K562 (cell line): ENCODE measurements around the gene CLEC12A. TPM values are rescaled to one million over a fixed set of nuclear protein-coding genes. Genes with fewer than 3 reads are reported as not detected.

Experiments
- ATAC-seq: fragments of 200-7000 bp; cut with Tn5 transposase; 3 replicates; pipeline ENCODE4 v1.9.1; 2020; ENCODE audit warnings: moderate library complexity
- BruUV-seq: library from RNA; stranded (reverse); fragments of 400-500 nt; replicated peaks from 2 replicates; lab custom pipeline; 2021; lab: Mats Ljungman, UMichigan
- CTCF ChIA-PET: fragments of 300-600 bp; formaldehyde crosslinking; extraction: SDS; loops from one replicate; lab custom pipeline; 2021; ENCODE audit warnings: low intra/inter-chr PET ratio; lab: Yijun Ruan, JAX
- POLR2A ChIA-PET: fragments of 300-600, 350-650 bp; sonication (Branson Sonifier 250); formaldehyde crosslinking; extraction: SDS; loops from one replicate; lab custom pipeline; 2021; ENCODE audit warnings: antibody characterized with exemption, inconsistent platforms; lab: Yijun Ruan, JAX
- DNase-seq, 4 experiments: peaks; one replicate each; pipeline versions ENCODE4 v3.0.0 to v3.0.0-alpha.2; 2011 to 2018; ENCODE audit warnings: low spot score in 3 of 4, mixed read lengths in 3 of 4; ENCODE audit errors: extremely low read depth in 1 of 4
- FAIRE-seq: peaks from 2 replicates; lab custom pipeline; 2011; peaks lifted over from hg19 to GRCh38; lab: Jason Lieb, UNC
- H2AFZ ChIP-seq: 2 replicates; pipeline ENCODE4 v1.6.0; 2011; ENCODE audit warnings: low read depth, low read length, control low read depth, inconsistent platforms
- H3K27ac ChIP-seq: fragments of 200-600 bp; 3 replicates; pipeline ENCODE4 v1.8.0; 2011; ENCODE audit warnings: low read depth, mild to moderate bottlenecking, control low read depth, inconsistent platforms, low read length, moderate library complexity, mixed read lengths; ENCODE audit errors: extremely low read depth
- H3K27me3 ChIP-seq, 2 experiments: fragments of 300-600 bp in 1 of 2; 2 replicates in 1 of 2; 3 replicates in 1 of 2; pipeline versions ENCODE4 v1.6.0 to v1.8.0; 2011; ENCODE audit warnings: inconsistent platforms in 2 of 2, low read length in 2 of 2, mild to moderate bottlenecking in 1 of 2, mixed read lengths in 1 of 2, moderate library complexity in 1 of 2; ENCODE audit not compliant: control insufficient read depth in 2 of 2, insufficient read depth in 2 of 2
- H3K36me3 ChIP-seq: fragments of 300-600 bp; 3 replicates; pipeline ENCODE4 v1.8.0; 2011; ENCODE audit warnings: mild to moderate bottlenecking, low read length, inconsistent platforms; ENCODE audit not compliant: control insufficient read depth, insufficient read depth
- H3K4me1 ChIP-seq, 2 experiments: fragments of 200-600 bp in 1 of 2; replicated peaks in 1 of 2; 2 replicates in 1 of 2; 3 replicates in 1 of 2; pipeline versions ENCODE4 v1.5.1 to v1.8.0; 2011; ENCODE audit warnings: inconsistent platforms in 2 of 2, low read length in 2 of 2, mild to moderate bottlenecking in 1 of 2, mixed read lengths in 1 of 2, moderate library complexity in 1 of 2; ENCODE audit not compliant: control insufficient read depth in 2 of 2, insufficient read depth in 2 of 2
- H3K4me2 ChIP-seq: 2 replicates; pipeline ENCODE4 v1.6.1; 2011; ENCODE audit warnings: low read length, control low read depth, inconsistent platforms, mixed read lengths; ENCODE audit not compliant: insufficient read depth
- H3K4me3 ChIP-seq: fragments of 200-600 bp; sonication (generic), shearing (Covaris generic); 2 replicates; pipeline ENCODE4 v1.5.1; 2016; ENCODE audit warnings: control low read depth, inconsistent platforms
- H3K79me2 ChIP-seq: fragments of 200-600 bp; 3 replicates; pipeline ENCODE4 v1.8.0; 2011; ENCODE audit warnings: low read length, inconsistent platforms; ENCODE audit not compliant: control insufficient read depth, insufficient read depth
- H3K9ac ChIP-seq, 2 experiments: 2 replicates each; pipeline versions ENCODE4 v1.6.0 to v1.6.1; 2011; ENCODE audit warnings: low read depth in 2 of 2, low read length in 2 of 2, control low read depth in 1 of 2, inconsistent platforms in 1 of 2, mild to moderate bottlenecking in 1 of 2, mixed read lengths in 1 of 2; ENCODE audit not compliant: insufficient read depth in 1 of 2
- H3K9me1 ChIP-seq: one replicate; pipeline ENCODE4 v1.6.0; 2011; ENCODE audit warnings: inconsistent platforms, mild to moderate bottlenecking, low read length, moderate library complexity; ENCODE audit not compliant: control insufficient read depth, insufficient read depth
- H3K9me3 ChIP-seq: replicated peaks from 2 replicates; pipeline ENCODE4 v1.5.1; 2011; ENCODE audit warnings: low read depth, low read length, inconsistent platforms; ENCODE audit not compliant: control insufficient read depth, insufficient read depth
- H4K20me1 ChIP-seq: replicated peaks from 2 replicates; pipeline ENCODE4 v1.6.1; 2011; ENCODE audit warnings: low read length, inconsistent platforms, mixed read lengths; ENCODE audit not compliant: control insufficient read depth, insufficient read depth
- CEBPZ ChIP-seq: fragments of 150-350 bp; IDR thresholded peaks from 2 replicates; pipeline ENCODE4 v1.6.1; 2014; ENCODE audit warnings: low read depth, mild to moderate bottlenecking, low read length, borderline replicate concordance
- CREB1 ChIP-seq, 2 experiments: sonication (generic) in 1 of 2; formaldehyde crosslinking in 1 of 2; IDR thresholded peaks; 2 replicates each; pipeline versions ENCODE4 v1.6.1 to v1.8.0; 2012 to 2022; ENCODE audit warnings: inconsistent platforms in 1 of 2, mild to moderate bottlenecking in 1 of 2, missing genetic modification reagents in 1 of 2, moderate library complexity in 1 of 2
- FOXA3 ChIP-seq, 2 experiments: fragments of 450-650 bp in 1 of 2; sonication (generic) in 1 of 2; formaldehyde crosslinking; IDR thresholded peaks in 1 of 2; conservative IDR thresholded peaks in 1 of 2; 2 replicates each; pipeline versions ENCODE4 v1.4.0 to v1.8.0; 2020 to 2022; ENCODE audit warnings: mild to moderate bottlenecking in 2 of 2, missing genetic modification reagents in 1 of 2
- LEF1 ChIP-seq: fragments of 450-650 bp; IDR thresholded peaks from 2 replicates; pipeline ENCODE4 v1.6.1; 2016; ENCODE audit warnings: mild to moderate bottlenecking
- MAFG ChIP-seq: fragments of 450-650 bp; conservative IDR thresholded peaks from 2 replicates; pipeline ENCODE4 v1.6.1; 2016; ENCODE audit warnings: missing genetic modification characterization, missing compliant biosample characterization
- NR3C1 ChIP-seq: sonication (generic); formaldehyde crosslinking; IDR thresholded peaks from 2 replicates; pipeline ENCODE4 v1.8.1; 2022; ENCODE audit warnings: missing genetic modification reagents
- WGBS: fragments of 100-300 bp; shearing (Covaris generic); methylation state at CpG from one replicate; pipeline ENCODE4 v1.1.6; 2016; ENCODE audit warnings: low coverage, mixed read lengths; ENCODE audit not compliant: insufficient coverage; ENCODE audit errors: missing lambda C conversion rate; 5-methylcytosine and 5-hydroxymethylcytosine counted together
- in situ Hi-C: fragments of 300-500 bp; cut with MboI; formaldehyde crosslinking; loops from 4 replicates; pipeline ENCODE4 v1.15.0; 2018; ENCODE audit warnings: inconsistent platforms, mixed read lengths
- intact Hi-C: fragments of 100-400 bp; cut with micrococcal nuclease; formaldehyde crosslinking; loops from 2 replicates; pipeline ENCODE4 v1.14.2; 2022
- polyA plus RNA-seq, 8 experiments: library from polyadenylated mRNA; depleted of rRNA in 4 of 8; stranded (reverse) in 5 of 8; unstranded in 3 of 8; fragments of >200 nt; fragmentation: Nextera tagmentation in 2 of 8; fragmentation: Illumina TruSeq in 1 of 8; extraction: Ambion mirVana in 2 of 8; extraction: Trizol in 1 of 8; gene quantifications; 2 replicates each; pipeline versions ENCODE4 v1.2.1 to v1.2.3, GENCODE V29; 2011 to 2014; ENCODE audit warnings: inconsistent platforms in 1 of 8, missing spikeins in 1 of 8
- total RNA-seq, 7 experiments: library from RNA; depleted of rRNA in 6 of 7; stranded (reverse); fragments of >200 nt in 6 of 7; fragmentation: Illumina TruSeq in 2 of 7; extraction: Trizol in 2 of 7; gene quantifications; 2 replicates each; pipeline versions ENCODE4 v1.2.1 to v1.2.3, GENCODE V29; 2011 to 2021; ENCODE audit warnings: low replicate concordance in 1 of 7

Gene CLEC12A
- total and polyA plus RNA-seq, 9 of the 15 experiments (the other 6 are each of a cell fraction or from before 2014, with no cell fraction given), result not detected

- TF ChIP-seq FOXA3 (CRISPR knock-in tag; conservative IDR thresholded peaks at IDR 0.05 in 1 of 2, IDR thresholded peaks at IDR 0.05 in 1 of 2) (no peak), NR3C1 (CRISPR knock-in tag) (no peak)
- TF ChIP-seq, all 486 proteins: peak for 0
These were observed 21.1 kb downstream of the CLEC12A start (continued) for GRCh38 chr12:9992296-9992695.

- Histone ChIP-seq H3K9me3 (no peaks in the 10 kb centered on the region), H3K9me1 (no peaks in the 10 kb centered on the region), H2AFZ (no peak within 1 kb of the TSS), H3K79me2 (no peaks in the 10 kb centered on the region), H3K27ac (no peak within 1 kb of the TSS), H3K9ac (no peak within 1 kb of the TSS), H3K27me3 (no peaks in the 10 kb centered on the region), H3K4me1 (no peaks in the 10 kb centered on the region), H3K36me3 (no peaks in the 10 kb centered on the region), H4K20me1 (no peaks in the 10 kb centered on the region), H3K4me3 (no peak within 1 kb of the TSS), H3K4me2 (no peak within 1 kb of the TSS)
- DNase-seq (no peak), FAIRE-seq (no peak), ATAC-seq (no peak)
- in situ Hi-C loops, result no loop called here
- POLR2A ChIA-PET, result no interaction called here
- no TSS peak for BruUV-seq
- CTCF ChIA-PET, result no interaction called here
- TF ChIP-seq CREB1 (IDR thresholded peaks at IDR 0.05), result no peak
- TF ChIP-seq CREB1 (CRISPR knock-in tag; IDR thresholded peaks at IDR 0.05), result no peak
- TF ChIP-seq LEF1, result no peak
- peak; percentile 52 for TF ChIP-seq MAFG (tag)
- no peak for TF ChIP-seq CEBPZ
- intact Hi-C loops, result loop anchor here (10.0 kb wide), 1 partner anchor 64 kb away; the partner anchor contains the start of gene CLEC2A
- WGBS, result 0% methylated on average over 3 of the region's 3 CpGs
These were observed 27.8 kb downstream of the CLEC12A start, which contains the start of gene CLEC1B for GRCh38 chr12:9999016-9999415. TSS of gene CLEC1B (minus strand) at chr12:9999121. CDS start at chr12:9999100, 21 bp downstream.
